Measurements from ENCODE around the gene OFD1.

The OFD1 gene, protein sequence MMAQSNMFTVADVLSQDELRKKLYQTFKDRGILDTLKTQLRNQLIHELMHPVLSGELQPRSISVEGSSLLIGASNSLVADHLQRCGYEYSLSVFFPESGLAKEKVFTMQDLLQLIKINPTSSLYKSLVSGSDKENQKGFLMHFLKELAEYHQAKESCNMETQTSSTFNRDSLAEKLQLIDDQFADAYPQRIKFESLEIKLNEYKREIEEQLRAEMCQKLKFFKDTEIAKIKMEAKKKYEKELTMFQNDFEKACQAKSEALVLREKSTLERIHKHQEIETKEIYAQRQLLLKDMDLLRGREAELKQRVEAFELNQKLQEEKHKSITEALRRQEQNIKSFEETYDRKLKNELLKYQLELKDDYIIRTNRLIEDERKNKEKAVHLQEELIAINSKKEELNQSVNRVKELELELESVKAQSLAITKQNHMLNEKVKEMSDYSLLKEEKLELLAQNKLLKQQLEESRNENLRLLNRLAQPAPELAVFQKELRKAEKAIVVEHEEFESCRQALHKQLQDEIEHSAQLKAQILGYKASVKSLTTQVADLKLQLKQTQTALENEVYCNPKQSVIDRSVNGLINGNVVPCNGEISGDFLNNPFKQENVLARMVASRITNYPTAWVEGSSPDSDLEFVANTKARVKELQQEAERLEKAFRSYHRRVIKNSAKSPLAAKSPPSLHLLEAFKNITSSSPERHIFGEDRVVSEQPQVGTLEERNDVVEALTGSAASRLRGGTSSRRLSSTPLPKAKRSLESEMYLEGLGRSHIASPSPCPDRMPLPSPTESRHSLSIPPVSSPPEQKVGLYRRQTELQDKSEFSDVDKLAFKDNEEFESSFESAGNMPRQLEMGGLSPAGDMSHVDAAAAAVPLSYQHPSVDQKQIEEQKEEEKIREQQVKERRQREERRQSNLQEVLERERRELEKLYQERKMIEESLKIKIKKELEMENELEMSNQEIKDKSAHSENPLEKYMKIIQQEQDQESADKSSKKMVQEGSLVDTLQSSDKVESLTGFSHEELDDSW

DNA sequence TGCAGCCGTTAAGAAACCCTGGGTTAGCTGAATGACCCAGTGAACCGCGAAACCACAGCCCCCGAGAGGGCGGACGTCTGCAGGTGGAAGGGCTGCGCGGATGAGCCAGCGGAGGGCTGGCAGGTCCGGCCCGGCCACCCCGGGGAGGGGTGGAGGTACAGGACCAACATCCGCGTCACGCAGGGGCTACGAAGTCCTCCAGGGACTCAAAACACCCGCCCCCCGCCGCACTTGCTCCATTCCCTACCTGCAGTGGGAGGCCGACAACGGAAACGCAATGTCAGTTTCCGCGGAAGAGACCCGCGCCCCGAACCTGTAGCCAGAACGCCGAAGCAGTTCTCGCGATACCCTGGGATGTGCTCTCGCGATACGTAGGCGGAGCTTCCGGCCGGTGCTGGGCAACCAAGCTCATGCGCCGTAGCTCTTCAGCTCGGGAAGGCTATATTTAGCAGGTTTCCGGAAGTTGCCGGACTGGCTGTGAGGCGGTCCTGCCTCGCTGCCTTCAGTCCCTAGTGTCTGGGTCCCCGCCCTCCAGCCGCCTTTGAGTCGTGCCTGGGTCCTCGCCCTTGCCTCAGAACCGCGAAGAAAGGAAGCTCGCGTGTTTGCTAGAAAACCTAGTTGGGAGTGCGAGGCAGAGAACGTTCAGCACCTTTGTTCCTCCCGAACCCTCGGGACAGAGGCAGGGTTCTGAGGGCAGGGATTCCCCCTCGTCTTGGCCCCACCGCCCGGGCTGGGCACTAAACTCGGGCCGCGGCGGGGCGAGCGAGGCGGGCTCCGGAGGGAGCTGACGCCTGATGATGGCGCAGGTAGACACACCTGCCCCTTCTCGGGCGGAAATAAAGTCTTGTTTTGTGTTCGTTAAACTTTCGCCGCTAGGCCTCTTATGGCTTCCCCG lies at the start of gene OFD1, which contains the start of gene TRAPPC2:
Gene OFD1, plus strand, starts transcription at position 471 of the 895 bp plus-strand sequence. Its CDS starts 324 bp downstream, at position 795.
Gene TRAPPC2, minus strand, starts transcription at position 343 of the 895 bp plus-strand sequence. CDS start 14,657 bp downstream, outside the sequence.
- DNase-seq (ENCODE audit: low spot score): peak; percentile 96

DNA sequence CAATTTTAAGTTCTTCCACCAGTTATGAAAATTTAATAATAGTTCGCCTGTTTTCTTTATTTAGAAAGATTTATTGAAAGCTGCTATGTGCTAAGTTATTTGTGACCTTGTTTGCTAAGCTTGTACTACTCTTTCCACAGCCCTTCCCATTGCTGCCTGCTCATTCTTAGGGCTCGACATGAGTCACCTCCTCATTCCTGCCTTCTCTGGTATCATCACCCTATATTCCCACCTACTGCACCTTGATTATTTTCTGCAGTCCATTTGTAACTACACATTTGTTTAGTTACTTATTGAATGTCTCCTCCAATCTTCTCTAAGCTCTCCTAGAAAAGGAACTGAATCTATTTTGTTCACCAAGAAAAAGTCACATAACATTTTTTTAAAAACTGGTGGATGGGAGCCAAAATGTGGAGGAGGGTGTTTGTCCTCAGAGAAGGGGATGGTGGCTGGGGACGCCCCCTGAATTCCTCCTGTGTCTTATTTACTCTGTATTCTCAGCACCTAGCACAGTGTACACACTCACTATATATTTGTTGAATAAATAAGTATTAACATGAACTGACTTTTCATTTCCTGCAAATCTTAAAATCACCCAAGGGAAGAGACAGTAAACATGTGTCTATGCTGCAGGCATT lies 49.3 kb upstream of the OFD1 start:
- DNase-seq (ENCODE audit: low spot score): no peak

DNA sequence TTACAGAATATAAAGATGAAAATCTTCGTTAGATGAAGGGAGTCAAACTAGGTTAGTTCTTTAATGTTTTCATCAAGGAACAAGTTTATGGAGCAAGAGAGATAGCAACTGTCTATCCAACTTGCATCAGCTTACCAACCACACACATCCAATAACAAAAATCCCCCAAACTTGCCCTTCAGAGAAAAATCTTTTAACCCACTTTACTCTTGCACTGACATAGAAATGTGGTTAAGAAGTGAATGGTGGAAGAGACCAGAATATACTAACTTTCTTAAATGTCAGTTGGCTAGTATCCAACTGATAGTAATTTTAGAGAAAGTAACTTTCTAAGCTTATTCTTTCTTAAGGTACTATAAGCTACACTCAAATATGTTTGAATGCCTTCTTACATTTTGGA lies 47.3 kb upstream of the OFD1 start:
- no peak for DNase-seq (ENCODE audit: low spot score)

DNA sequence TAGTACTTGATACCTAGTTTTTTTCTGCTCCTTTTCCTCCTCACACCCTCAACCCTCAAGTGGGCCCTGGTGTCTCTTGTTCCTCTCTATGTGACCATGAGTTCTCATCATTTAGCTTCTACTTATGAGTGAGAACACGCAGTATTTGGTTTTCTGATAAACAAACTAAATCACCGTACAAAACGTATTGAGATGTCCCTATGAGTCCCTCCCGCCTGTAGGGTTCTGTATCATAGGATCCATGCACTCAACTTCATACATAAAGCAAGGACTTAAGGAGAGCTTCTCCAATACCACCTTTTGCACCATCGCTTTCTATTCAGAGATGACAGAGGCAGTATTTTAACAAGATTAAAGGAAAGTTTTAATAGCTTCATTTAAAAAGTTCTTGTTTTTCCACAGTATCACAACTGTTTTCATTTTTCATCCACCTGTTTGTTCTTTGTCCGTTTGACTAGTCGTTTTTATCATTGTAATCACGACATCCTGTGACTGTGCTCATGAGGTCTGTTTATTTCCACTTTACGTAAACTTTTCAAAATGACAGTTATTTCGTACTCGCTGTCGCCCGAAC lies 46.1 kb upstream of the OFD1 start:
- DNase-seq (ENCODE audit: low spot score): peak; percentile 32

DNA sequence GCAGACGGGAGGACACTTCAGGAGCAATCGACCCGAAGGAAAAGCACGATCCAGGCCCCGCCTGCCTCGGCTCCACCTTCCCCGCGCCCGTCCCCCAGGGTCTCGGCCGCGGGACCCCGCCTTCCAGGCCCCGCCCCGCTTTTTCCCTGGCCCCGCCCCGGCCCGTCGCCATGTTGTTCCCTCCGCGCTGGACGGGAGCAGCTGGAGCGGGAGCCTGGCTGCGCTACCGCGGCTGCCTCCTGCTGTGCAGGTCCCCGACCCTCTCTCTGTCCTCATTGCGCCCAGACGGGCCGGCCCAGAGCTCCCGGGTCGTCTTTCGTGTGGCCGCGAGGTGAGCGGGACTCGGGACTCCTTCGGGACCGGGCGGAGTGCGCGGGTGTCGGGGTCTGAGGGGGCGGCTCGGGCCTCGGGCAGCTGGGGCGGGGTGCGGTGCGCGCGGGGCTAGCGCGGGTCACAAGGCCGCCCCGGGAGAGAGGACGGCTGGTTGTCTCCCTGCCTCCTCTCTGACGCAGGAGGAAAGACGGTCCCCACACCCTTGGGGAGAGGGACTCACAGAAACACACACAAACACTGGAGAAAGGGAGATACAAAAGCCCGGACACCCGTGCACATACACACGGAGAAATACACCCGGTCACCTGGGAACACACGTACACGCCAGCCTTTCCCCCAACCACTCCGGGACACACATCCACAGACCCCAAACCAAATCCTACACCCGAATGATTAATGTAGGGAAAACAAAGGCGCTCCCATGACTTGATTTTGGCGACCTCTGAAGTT lies 45.4 kb upstream of the OFD1 start, which contains the start of gene RAB9A:
Gene RAB9A, plus strand, starts transcription at position 171 of the 783 bp plus-strand sequence. CDS start 19,619 bp downstream, outside the sequence.
- peak; percentile 70 for DNase-seq (ENCODE audit: low spot score)

DNA sequence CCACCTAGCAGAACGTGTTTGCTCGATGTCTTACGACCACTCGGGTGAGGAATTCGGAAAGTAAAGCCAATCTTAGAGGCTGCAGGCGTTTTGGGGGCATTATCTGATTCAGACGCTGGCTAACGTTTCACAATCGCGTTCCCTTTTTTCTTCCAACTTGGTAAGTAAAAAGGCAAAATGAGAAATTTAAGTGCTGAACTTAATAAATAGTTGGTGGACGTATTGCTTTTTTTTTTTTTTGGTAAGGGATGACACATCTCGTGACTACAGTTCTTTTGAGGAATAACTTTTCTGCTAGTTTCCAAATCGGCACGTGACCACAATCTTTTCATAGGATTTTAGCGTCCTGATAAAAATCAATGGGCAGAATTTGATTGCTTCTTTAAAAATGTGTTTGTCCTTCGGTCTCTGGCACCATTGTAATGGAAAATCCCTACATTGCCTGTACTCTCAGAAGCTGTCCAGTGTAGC lies 44.8 kb upstream of the OFD1 start:
- peak; percentile 41 for DNase-seq (ENCODE audit: low spot score)

DNA sequence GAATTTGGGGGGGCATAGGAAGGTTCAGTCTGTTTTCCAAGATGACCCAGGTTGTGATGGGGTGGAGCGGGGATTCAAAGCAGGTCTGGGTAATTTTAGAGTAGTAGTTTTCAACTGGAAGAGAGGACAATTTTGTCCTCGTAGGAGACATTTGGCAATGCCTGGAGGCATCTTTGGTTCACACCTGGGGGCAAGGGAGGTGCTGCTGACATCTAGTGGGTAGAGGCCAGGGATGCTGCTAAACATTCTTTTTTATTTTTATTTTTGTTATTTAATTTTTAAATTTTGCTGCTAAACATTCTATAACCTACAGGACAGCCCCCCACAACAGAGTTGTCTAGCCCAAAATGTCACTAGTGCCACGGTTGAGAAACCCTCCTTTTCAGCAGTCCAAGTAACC lies 43.7 kb upstream of the OFD1 start:
- DNase-seq (ENCODE audit: low spot score): peak; percentile 31

DNA sequence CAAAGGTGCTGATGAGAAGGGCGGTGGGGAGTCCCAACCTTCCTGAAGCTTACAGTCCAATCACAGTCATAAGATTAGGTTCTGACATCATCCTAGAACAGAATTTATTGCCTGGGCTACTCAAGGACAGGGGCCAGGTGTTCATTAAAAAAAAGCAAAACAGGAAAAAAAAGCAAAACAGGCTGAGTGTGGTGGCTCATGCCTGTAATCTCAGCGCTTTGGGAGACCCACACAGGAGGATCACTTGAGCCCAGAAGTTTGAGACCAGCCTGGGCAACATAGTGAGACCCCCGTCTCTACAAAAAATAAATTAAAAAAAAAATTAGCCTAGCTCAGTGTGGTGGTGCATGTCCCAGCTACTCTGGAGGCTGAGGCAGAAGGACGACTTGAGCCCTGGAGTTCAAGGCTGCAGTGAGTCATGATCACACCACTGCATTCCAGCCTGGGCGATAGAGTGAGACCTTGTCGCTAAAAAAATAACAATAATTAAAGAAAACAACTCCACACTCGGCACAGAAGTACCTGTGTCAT lies 42.6 kb upstream of the OFD1 start:
- peak; percentile 59 for DNase-seq (ENCODE audit: low spot score)

DNA sequence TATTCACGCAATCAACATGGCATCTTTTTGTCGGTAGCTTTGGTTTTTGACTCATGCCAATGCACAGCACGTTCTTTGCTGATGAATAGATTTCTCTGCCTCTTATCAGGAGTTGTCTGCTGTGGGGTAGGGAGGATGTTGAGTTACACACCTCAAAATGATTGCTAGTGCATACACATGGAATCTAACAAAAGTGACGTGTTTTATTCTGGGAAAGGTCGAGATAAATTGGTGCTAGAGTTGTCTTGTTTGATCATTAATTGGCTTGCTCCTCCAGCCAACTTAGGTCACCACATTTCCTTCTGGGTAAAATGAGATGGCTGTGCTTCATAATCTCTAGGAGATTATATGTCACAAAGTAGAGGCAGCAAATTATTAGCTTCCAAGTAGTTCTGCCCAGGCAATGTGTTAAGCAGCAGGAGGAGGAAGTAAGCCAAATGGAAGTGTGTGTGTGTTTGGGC lies 41.7 kb upstream of the OFD1 start:
- no peak for DNase-seq (ENCODE audit: low spot score)

DNA sequence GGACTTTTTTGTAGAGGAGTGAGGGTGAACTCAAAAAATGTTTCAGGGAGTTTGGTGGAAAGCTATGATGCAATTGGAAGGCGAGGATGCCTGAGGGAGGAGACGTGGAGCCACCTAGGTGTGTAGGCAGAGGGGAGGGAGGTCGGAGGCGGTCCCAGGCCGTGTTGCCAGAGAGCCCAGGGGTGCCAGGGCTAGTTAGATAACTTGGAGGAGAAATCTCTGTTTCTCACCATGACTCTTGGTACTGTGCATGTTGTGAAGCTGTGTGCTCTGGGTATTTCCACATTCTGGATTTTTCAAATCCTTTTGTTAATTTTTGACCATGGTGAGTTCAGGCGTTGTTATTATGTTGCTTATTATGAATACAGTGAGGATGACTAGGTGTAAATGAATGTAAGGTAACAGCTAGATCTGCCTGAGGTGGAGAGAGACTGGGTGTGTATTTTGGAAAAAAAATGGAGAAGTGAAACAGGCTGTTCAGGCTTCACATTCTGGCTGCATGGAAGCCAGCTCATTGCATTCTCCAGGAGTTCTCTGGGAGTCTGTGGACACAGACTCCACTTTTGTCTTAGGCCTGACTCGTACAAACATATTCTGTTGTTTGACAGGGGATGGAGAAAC lies 41.1 kb upstream of the OFD1 start:
- peak; percentile 33 for DNase-seq (ENCODE audit: low spot score)

DNA sequence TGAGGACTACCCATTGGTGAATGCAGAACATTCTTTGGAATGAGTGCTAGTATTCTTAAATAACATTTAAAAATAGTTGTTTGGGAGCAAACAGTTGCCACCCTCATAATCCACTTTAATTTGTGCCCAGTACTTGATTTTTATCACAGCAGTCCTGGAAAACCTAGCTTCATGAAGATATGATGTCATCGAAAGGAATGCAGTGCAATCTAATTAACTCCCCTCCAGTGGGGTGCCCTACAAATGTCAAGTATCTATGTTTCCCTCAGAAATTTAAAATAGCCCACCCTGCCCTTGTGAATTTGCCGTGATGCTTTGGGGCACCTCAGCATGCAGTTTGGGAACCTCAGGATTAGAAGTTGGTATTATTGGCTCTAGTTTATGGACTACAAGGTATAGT lies 40.2 kb upstream of the OFD1 start:
- no peak for DNase-seq (ENCODE audit: low spot score)

DNA sequence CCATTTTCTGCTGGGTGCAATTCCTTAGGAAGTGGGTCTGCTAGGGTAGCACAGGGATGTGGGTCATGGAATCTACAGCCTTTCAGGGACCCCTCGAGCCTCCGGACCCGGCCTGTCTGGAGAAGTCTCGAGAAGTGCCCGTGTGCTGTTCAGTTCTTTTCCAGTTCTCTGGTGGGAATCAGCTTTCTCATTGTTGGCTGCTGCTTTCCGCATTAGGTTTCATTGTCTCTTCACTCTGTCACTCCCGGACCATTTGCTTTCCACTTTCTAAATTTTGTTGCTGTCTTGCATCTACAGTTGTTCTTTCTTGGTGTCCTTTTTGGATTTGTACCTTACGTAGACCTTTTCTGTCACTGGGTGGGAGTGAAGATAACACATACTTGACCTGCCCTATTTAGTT lies 39.6 kb upstream of the OFD1 start:
- DNase-seq (ENCODE audit: low spot score): no peak

DNA sequence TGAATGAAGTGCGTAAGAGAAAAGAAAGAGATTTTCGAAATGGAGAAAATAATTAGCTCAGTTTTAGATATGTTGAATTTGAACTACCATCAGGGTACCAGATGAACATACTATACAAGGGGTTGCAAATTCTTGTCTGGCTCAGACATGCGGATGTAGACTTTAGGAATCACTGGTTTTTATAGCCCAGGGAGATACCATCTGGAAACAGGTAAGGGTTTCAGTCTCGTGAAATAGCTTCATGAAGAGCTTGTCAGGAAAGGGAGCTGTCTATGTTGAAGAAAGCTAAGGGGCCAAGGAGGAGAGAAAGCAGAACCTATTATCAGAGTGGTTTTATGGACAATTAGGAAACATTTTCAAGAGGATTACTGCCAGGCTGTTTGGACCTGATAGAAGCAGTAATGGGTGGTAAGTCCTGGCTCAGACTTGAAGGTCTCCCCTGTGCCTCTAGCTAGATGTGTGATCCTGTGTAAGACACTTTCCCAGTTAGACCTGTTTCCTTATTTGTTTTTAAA lies 38.9 kb upstream of the OFD1 start:
- DNase-seq (ENCODE audit: low spot score): no peak

DNA sequence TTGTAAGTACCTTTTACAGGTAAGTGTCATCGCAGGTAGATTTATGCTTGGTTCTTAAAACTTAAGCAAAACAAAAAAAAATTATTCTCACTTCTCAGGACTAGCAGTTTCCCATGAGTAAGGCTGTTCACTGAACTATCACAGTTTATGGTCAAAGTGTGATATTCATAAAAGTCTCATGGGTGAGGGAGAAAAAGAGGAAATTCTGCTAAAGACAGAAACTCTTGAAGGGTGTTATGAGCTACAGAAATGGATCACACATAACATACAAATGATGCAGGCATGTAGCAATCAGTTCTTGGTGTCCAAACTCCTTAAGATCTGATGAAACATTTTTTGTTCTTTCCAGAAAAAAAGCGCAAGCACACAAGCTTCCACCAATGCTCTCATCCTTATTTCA lies 37.1 kb upstream of the OFD1 start:
- peak; percentile 35 for DNase-seq (ENCODE audit: low spot score)

DNA sequence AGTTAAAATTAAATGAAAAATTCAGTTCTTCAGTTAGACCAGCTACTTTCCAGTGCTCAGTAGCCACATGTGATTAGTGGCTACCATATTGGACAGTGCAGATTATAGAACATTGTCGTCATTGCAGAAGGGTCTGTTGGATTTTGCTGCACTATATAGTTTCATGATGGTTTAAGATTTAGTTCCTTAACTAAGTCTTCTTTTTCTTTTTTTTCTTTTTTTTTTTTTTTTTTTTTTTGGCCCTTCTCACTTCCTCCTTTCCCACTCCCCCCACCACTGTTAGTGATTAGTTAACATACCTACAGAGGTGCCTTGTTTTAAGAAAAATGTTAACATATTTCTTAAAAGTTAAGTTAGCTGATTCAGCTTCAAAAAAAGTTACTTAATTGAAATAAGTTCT lies 36.6 kb upstream of the OFD1 start:
- DNase-seq (ENCODE audit: low spot score): no peak

DNA sequence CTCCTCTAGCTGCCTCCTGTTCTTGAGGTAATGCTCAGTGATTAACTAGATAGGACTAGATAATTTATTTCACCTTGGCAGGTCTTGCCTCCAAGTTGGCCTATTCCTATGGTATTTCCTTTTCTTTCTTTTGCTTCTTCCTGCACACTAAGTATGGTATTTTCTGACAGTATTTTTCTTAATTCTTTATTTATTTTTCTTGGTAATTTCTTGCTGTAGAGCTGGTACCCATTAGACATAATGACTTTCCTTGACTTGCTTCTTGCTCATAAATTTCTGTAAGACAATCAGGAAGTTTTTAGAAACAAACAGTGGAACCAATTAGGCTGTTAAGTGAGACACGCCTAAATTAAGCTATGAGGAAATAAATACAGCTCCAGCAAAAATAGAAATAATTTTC lies 36.1 kb upstream of the OFD1 start:
- DNase-seq (ENCODE audit: low spot score): no peak

DNA sequence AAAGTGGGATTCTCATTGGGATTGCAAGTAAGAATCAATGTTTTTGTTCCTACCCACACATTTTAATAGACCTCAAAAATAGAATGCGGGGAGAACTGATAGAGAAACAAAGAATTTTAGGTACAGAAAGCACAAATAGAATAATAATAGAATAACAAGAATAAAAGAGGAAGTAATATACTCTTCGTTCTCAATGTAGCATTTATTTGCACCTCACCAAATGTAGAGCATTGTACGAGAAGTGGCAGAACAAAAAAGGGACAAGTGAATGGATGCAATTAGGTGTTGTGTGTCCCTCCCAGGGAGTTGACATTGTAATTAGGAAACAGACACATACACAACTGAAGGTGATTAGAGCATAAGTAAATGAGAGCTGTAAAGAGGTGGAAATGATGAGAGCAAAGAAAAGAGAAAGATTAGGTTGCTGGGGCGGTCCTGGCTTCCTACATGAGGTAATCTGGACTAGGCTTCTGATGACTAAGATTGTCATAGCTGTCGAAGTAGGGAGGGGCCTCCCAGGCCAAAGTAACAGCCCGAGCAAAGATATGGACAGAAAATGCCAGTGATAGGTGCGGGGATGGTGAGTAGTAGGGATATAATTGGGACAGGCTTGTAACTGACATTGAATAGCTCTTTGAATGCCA lies 35.2 kb upstream of the OFD1 start:
- DNase-seq (ENCODE audit: low spot score): no peak

DNA sequence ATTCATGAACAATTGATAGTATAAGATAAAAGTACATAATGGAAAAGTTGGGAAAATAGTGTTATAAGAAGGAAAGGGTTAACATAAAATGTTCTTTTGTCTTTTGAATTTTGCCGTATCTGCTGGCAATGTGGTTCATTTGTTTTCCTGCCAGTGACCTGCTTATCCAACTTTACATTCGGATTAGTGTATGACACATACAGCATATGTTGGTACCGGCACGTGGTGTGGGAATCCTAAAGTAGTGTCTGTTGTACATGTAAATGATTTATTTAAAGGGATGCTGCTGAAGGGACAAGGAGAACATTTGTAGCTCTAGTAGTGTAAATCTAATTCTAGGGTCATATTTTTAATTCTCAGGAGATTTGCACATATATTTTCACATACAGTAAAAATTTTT lies 34.2 kb upstream of the OFD1 start:
- no peak for DNase-seq (ENCODE audit: low spot score)
